Neural cell (in vitro differentiated cells): ENCODE data around the gene SFR1.

Source experiments
- RAD21 ChIP-seq: fragments of 450-650 bp; conservative IDR thresholded peaks from 2 replicates; pipeline ENCODE4 v1.6.1; 2014; ENCODE audit warnings: antibody characterized with exemption, mild to moderate bottlenecking, moderate library complexity
- TAF1 ChIP-seq: IDR thresholded peaks from 2 replicates; pipeline ENCODE4 v1.6.1; 2012; ENCODE audit warnings: low read depth
- TF ChIP-seq, protein P1 (sequence below): fragments of 450-650 bp; IDR thresholded peaks from 2 replicates; pipeline ENCODE4 v1.5.1; 2014; ENCODE audit warnings: antibody characterized with exemption, mild to moderate bottlenecking, moderate library complexity; ENCODE audit not compliant: poor library complexity, severe bottlenecking

DNA sequence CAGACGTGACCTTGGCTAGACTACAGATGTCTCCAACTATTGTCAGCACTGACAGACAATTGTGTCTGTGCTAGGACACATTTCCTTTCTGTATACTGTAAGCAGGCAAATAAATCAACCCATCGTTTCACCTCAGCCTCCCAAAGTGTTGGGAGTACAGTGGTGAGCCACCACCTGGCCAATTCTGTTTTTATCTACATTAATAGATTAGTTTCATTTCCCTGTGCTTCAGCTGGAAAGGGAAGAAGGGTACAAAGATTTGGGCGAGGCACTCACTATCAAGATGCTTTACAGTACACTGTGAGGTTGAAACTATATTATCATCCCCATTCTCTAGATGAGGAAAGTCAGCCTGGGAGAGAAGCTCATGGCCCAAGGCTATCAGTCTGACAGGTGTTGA, 21.9 kb downstream of the SFR1 start:
- TF ChIP-seq, protein P1, sequence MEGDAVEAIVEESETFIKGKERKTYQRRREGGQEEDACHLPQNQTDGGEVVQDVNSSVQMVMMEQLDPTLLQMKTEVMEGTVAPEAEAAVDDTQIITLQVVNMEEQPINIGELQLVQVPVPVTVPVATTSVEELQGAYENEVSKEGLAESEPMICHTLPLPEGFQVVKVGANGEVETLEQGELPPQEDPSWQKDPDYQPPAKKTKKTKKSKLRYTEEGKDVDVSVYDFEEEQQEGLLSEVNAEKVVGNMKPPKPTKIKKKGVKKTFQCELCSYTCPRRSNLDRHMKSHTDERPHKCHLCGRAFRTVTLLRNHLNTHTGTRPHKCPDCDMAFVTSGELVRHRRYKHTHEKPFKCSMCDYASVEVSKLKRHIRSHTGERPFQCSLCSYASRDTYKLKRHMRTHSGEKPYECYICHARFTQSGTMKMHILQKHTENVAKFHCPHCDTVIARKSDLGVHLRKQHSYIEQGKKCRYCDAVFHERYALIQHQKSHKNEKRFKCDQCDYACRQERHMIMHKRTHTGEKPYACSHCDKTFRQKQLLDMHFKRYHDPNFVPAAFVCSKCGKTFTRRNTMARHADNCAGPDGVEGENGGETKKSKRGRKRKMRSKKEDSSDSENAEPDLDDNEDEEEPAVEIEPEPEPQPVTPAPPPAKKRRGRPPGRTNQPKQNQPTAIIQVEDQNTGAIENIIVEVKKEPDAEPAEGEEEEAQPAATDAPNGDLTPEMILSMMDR = no peak
- TF ChIP-seq RAD21 (no peak), TAF1 (no peak)
